ENCODE measurements around the gene LY6G6F.

DNA sequence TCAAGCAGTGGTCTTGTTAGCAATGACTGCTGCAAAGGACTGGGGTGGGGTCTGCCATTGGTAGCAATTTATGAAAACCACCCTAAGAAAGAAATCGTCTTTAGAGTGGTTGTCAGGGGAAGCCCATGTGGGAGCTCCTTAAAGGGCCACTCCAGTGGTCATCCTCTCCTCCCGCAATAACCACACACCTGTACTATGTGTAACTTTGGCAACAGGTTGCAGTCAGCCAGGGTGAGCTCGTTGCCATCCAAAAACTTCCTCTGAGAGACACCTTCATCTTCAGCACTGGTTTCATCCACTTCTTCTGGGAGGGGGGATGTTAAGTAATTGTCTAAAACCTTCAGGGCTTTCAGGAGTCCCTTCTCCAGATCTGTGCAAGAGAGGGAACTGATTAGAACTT, 25.4 kb downstream of the LY6G6F start:
- TF ChIP-seq POLR2A (IDR thresholded peaks at IDR 0.05; ENCODE audit: low read length) (no peak), GATA1 (IDR thresholded peaks at IDR 0.05; ENCODE audit: low read depth, low read length) (no peak)
